ENCODE measurements around the gene GLI3. TPM values are rescaled to one million over a fixed set of nuclear protein-coding genes. Genes with fewer than 3 reads are reported as not detected.

Gene GLI3
- total RNA-seq, 2 donors from 2014 or later = 2.7 to 10.2 TPM

DNA sequence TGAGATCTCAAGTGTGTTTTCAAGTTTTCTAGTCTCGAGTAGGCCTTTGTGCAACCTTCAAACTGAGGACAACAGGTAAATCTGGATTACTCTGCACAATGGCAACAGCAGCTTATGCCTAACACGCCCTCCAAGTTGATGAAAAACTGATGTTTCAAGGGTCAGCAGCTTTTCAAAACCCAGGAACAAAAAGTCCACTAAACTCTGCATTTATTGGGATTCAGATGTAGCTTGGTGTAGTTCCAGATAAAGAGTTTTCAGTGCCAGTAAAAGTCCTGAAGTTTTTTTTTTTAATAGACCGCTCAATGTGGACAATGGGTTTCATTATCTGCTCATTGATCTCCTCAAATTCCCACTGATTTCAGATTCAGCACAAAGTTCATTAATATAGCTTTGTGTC, 259.3 kb downstream of the GLI3 start:
- Mint-ChIP-seq H3K27me3 (ENCODE audit: insufficient read depth) (peaks cover 5% of the 10 kb centered on the region), H3K27ac (no peak overlapping the region), H3K4me3 (no peak overlapping the region), H3K4me1 (no peaks in the 10 kb centered on the region), H3K9me3 (no peaks in the 10 kb centered on the region), H3K36me3 (ENCODE audit: low read depth) (no peaks in the 10 kb centered on the region)
- no peak for DNase-seq
- Histone ChIP-seq H3K36me3 (ENCODE audit: control insufficient read depth, insufficient read depth, low read length) (peaks cover 6% of the 10 kb centered on the region), H3K9me3 (ENCODE audit: control insufficient read depth, low read length) (no peaks in the 10 kb centered on the region), H3K9ac (ENCODE audit: extremely low read depth, low read length, poor library complexity, severe bottlenecking) (no peak overlapping the region), H3K4me1 (ENCODE audit: control insufficient read depth, insufficient read depth, low read length) (no peaks in the 10 kb centered on the region), H3K27ac (ENCODE audit: low read depth, low read length) (no peak overlapping the region), H3K4me3 (ENCODE audit: low read length) (no peak overlapping the region), H3K27me3 (ENCODE audit: control insufficient read depth, insufficient read depth, low read length, poor library complexity, severe bottlenecking) (no peaks in the 10 kb centered on the region)
- 91 to 94% methylated on average over 2 to 3 of the region's 3 CpGs for WGBS, 2 experiments (ENCODE audit: insufficient coverage in 1 of 2, insufficient read length in 1 of 2)
- no peak for TF ChIP-seq CTCF (conservative IDR thresholded peaks at IDR 0.05)

GRCh38 chr7:41977151-41977651, 259.8 kb downstream of the GLI3 start:
- H3K27ac Mint-ChIP-seq = no peak overlapping the region
- no peaks in the 10 kb centered on the region for H3K4me1 Mint-ChIP-seq
- TF ChIP-seq CTCF (conservative IDR thresholded peaks at IDR 0.05) = peak; percentile 85
- no peaks in the 10 kb centered on the region for H3K9me3 Mint-ChIP-seq
- H3K27me3 Mint-ChIP-seq (ENCODE audit: insufficient read depth) = peaks cover 5% of the 10 kb centered on the region
- Histone ChIP-seq H3K9me3 (ENCODE audit: control insufficient read depth, low read length) (no peaks in the 10 kb centered on the region), H3K9ac (ENCODE audit: extremely low read depth, low read length, poor library complexity, severe bottlenecking) (no peak overlapping the region), H3K27me3 (ENCODE audit: control insufficient read depth, insufficient read depth, low read length, poor library complexity, severe bottlenecking) (no peaks in the 10 kb centered on the region), H3K4me3 (ENCODE audit: low read length) (no peak overlapping the region), H3K36me3 (ENCODE audit: control insufficient read depth, insufficient read depth, low read length) (peaks cover 6% of the 10 kb centered on the region), H3K27ac (ENCODE audit: low read depth, low read length) (no peak overlapping the region), H3K4me1 (ENCODE audit: control insufficient read depth, insufficient read depth, low read length) (no peaks in the 10 kb centered on the region)
- H3K36me3 Mint-ChIP-seq (ENCODE audit: low read depth) = no peaks in the 10 kb centered on the region
- 71 to 73% methylated on average over 9 of the region's 9 CpGs for WGBS, 2 experiments (ENCODE audit: insufficient coverage in 1 of 2, insufficient read length in 1 of 2)
- H3K4me3 Mint-ChIP-seq = no peak overlapping the region
- peak; percentile 76 for DNase-seq

DNA sequence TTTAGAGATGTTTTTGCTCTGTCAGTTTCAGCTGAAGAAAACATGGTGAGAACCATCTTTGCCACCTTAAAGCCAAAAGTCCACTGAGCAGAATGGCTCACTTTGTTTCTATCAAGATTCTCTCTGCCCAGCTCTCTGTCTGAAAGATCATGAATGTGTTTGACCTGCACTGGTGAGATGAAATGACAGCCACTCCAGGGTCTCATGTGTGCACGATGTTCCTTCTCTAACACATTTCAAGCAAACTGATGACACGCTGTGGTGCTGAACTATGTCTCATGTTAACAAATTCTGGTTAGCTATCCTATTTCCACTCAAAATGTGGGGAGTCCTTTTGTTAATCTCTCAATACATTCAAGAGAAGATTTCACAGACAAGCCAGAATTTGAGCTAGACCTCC, 260.6 kb downstream of the GLI3 start:
- Mint-ChIP-seq H3K27me3 (ENCODE audit: insufficient read depth) (peaks cover 7% of the 10 kb centered on the region), H3K36me3 (ENCODE audit: low read depth) (no peaks in the 10 kb centered on the region), H3K27ac (no peak overlapping the region), H3K4me1 (no peaks in the 10 kb centered on the region), H3K4me3 (no peak overlapping the region), H3K9me3 (no peaks in the 10 kb centered on the region)
- no peak for TF ChIP-seq CTCF (conservative IDR thresholded peaks at IDR 0.05)
- Histone ChIP-seq H3K36me3 (ENCODE audit: control insufficient read depth, insufficient read depth, low read length) (peaks cover 6% of the 10 kb centered on the region), H3K9ac (ENCODE audit: extremely low read depth, low read length, poor library complexity, severe bottlenecking) (no peak overlapping the region), H3K4me3 (ENCODE audit: low read length) (no peak overlapping the region), H3K9me3 (ENCODE audit: control insufficient read depth, low read length) (no peaks in the 10 kb centered on the region), H3K27ac (ENCODE audit: low read depth, low read length) (no peak overlapping the region), H3K4me1 (ENCODE audit: control insufficient read depth, insufficient read depth, low read length) (no peaks in the 10 kb centered on the region), H3K27me3 (ENCODE audit: control insufficient read depth, insufficient read depth, low read length, poor library complexity, severe bottlenecking) (no peaks in the 10 kb centered on the region)
- no peak for DNase-seq
- 93 to 100% methylated on average over 2 of the region's 2 CpGs for WGBS, 2 experiments (ENCODE audit: insufficient coverage in 1 of 2, insufficient read length in 1 of 2)

Data from endodermal cell (in vitro differentiated cells).